Upper lobe of left lung (tissue), 6 donors: ENCODE data around the gene WIF1. TPM values are rescaled to one million over a fixed set of nuclear protein-coding genes. Genes with fewer than 3 reads are reported as not detected.
A peak's percentile ranks its signal among the peaks of the same experiment; 100 is the strongest.

Experiments
- ATAC-seq, 2 donors: fragments of 200-7000 bp; cut with Tn5 transposase; one replicate each; pipeline ENCODE4 v1.9.1; 2022; ENCODE audit warnings: mild to moderate bottlenecking in 2 of 2, moderate library complexity in 2 of 2; ENCODE audit not compliant: low FRiP score in 2 of 2
- DNase-seq, 2 donors: peaks; one replicate each; pipeline ENCODE4 v3.0.0-alpha.2; 2019 to 2020
- H3K27ac ChIP-seq, 4 donors: fragments of 200-600 bp; sonication (generic); one replicate each; pipeline ENCODE4 v1.5.1; 2016 to 2019
- H3K27me3 ChIP-seq, 4 donors: fragments of 200-600 bp; sonication (generic); one replicate each; pipeline ENCODE4 v1.5.1; 2017 to 2019
- H3K36me3 ChIP-seq, 4 donors: fragments of 200-600 bp; sonication (generic); one replicate each; pipeline ENCODE4 v1.5.1; 2016 to 2019
- H3K4me1 ChIP-seq, 4 donors: fragments of 200-600 bp; sonication (generic); one replicate each; pipeline ENCODE4 v1.5.1; 2018 to 2019
- H3K4me3 ChIP-seq, 4 donors: fragments of 200-600 bp; sonication (generic); one replicate each; pipeline ENCODE4 v1.5.1; 2017 to 2019; ENCODE audit warnings: mild to moderate bottlenecking in 2 of 4, moderate library complexity in 1 of 4
- H3K9me3 ChIP-seq, 4 donors: fragments of 200-600 bp; sonication (generic); one replicate each; pipeline ENCODE4 v1.5.1; 2018 to 2019
- CTCF ChIP-seq, 6 experiments: fragments of 450-650 bp in 4 of 6; fragments of 200-600 bp in 2 of 6; sonication (generic) in 2 of 6; IDR thresholded peaks; one replicate each; pipeline ENCODE4 v1.5.1; 2016 to 2019; ENCODE audit warnings: antibody characterized with exemption in 6 of 6
- EP300 ChIP-seq, 4 donors: sonication (generic); formaldehyde crosslinking; IDR thresholded peaks; one replicate each; pipeline ENCODE4 v1.5.1; 2017; ENCODE audit warnings: antibody characterized with exemption in 4 of 4, control low read depth in 2 of 4
- POLR2A ChIP-seq, 4 donors: fragments of 450-650 bp; IDR thresholded peaks; one replicate each; pipeline ENCODE4 v1.5.1; 2016 to 2017; ENCODE audit warnings: antibody characterized with exemption in 4 of 4, mild to moderate bottlenecking in 2 of 4
- POLR2AphosphoS5 ChIP-seq, 2 donors: sonication (generic); formaldehyde crosslinking; IDR thresholded peaks; one replicate each; pipeline ENCODE4 v1.5.1; 2017; ENCODE audit warnings: antibody characterized with exemption in 2 of 2
- WGBS, 2 donors: methylation state at CpG; one replicate each; pipeline ENCODE4 v1.1.5; 2017 to 2018; 5-methylcytosine and 5-hydroxymethylcytosine counted together
- total RNA-seq, 6 donors: library from RNA; depleted of rRNA in 4 of 6; stranded (reverse); fragments of >200 nt in 4 of 6; gene quantifications; one replicate each; pipeline versions ENCODE4 v1.1.0 to v1.2.1, GENCODE V29; 2016 to 2021
- donor health status: DM: no; HTN: no; CAD: no; lungs with moderate emphysema.
- donor health status: DM: no; HTN: yes; CAD: no; lungs with severe emphysema.

The WIF1 gene
- total RNA-seq: 100 to 1,000 TPM in 2 of 6 donors, 10 to 100 TPM in 4; 32.6 to 250 (median 64.4) TPM

- H3K36me3 ChIP-seq: no peaks in the 10 kb centered on the region
- no peak for TF ChIP-seq POLR2AphosphoS5 (IDR thresholded peaks at IDR 0.05)
- TF ChIP-seq EP300 (IDR thresholded peaks at IDR 0.05): no peak
- TF ChIP-seq CTCF (IDR thresholded peaks at IDR 0.05): peak in 3 of 6 experiments; percentile 30 to 58 (median 39)
- TF ChIP-seq POLR2A (IDR thresholded peaks at IDR 0.05): peak in 2 of 4 donors; percentile 19 to 21
- peak; percentile 73 to 84 for ATAC-seq
- peaks cover 2 to 16% (median 6%) of the 10 kb centered on the region in 4 donors for H3K27me3 ChIP-seq
- peaks cover 9 to 18% (median 11%) of the 10 kb centered on the region in 4 donors for H3K4me1 ChIP-seq
- H3K27ac ChIP-seq: peak within 1 kb of the TSS in 3 of 4 donors; percentile 17 to 52 (median 24)
- 9% methylated on average over 28 to 45 of the region's 73 CpGs for WGBS, 2 donors
- DNase-seq: peak; percentile 49 to 93
- no peaks in the 10 kb centered on the region for H3K9me3 ChIP-seq
- peak within 1 kb of the TSS; percentile 11 to 54 (median 45) for H3K4me3 ChIP-seq
Measured at GRCh38 chr12:65121049-65121955, at the start of gene WIF1. TSS of gene WIF1 (minus strand) at chr12:65121305. CDS start at chr12:65121191, 114 bp downstream.

GRCh38 chr12:65170209-65170881 is 49.2 kb upstream of the WIF1 start:
- 1 to 2% methylated on average over 32 to 42 of the region's 47 CpGs for WGBS, 2 donors
- H3K4me3 ChIP-seq: peak overlapping the region; percentile 63 to 94 (median 82)
- ATAC-seq (peak; percentile 79 to 85), DNase-seq (peak; percentile 81 to 88)
- H3K27ac ChIP-seq: peak overlapping the region; percentile 93 to 98 (median 96)
- no peaks in the 10 kb centered on the region for H3K27me3 ChIP-seq
- TF ChIP-seq POLR2AphosphoS5 (IDR thresholded peaks at IDR 0.05): peak in 1 of 2 donors; percentile 39
- TF ChIP-seq POLR2A (IDR thresholded peaks at IDR 0.05): no peak
- H3K36me3 ChIP-seq: peaks cover 0 to 3% (median 0%) of the 10 kb centered on the region in 4 donors
- no peaks in the 10 kb centered on the region for H3K9me3 ChIP-seq
- H3K4me1 ChIP-seq: peaks cover 36 to 46% (median 44%) of the 10 kb centered on the region in 4 donors

DNA sequence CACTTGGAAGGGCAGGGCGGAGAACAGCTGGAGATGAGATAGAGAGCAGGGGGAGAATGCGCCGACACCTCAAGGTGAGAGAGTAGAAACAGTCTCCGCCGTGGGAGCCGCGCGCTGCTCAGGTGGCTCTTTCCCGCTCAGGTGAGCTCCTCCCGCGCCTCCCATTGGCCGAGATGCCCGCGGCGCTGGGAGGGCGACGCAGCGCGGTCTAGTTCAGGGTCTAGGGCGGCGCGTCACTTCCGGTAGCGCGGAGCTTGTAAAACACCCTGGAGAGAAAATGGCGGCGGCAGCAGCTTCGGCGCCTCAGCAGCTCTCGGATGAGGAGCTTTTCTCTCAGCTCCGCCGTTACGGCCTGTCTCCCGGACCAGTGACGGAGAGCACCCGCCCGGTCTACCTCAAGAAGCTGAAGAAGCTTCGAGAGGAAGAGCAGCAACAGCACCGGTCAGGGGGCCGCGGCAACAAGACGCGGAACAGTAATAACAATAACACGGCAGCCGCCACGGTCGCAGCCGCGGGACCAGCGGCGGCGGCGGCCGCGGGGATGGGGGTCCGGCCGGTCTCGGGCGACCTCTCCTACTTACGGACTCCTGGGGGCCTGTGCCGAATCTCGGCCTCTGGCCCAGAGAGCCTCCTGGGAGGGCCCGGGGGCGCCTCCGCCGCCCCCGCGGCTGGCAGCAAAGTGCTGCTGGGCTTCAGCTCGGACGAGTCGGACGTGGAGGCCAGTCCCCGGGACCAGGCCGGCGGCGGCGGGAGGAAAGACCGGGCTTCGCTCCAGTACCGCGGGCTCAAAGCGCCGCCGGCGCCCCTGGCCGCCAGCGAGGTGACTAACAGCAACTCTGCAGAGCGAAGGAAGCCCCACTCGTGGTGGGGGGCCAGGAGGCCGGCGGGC is 48.5 kb upstream of the WIF1 start, which contains the start of gene LEMD3:
TSS of gene LEMD3 (plus strand) at position 264 of the 889 bp plus-strand sequence. CDS start at position 278, 14 bp downstream.
- TF ChIP-seq CTCF (IDR thresholded peaks at IDR 0.05): no peak
- TF ChIP-seq POLR2A (IDR thresholded peaks at IDR 0.05): peak; percentile 31 to 96 (median 92)
- TF ChIP-seq EP300 (IDR thresholded peaks at IDR 0.05): no peak
- TF ChIP-seq POLR2AphosphoS5 (IDR thresholded peaks at IDR 0.05): peak; percentile 81 to 94
- peak within 1 kb of the TSS; percentile 93 to 98 (median 96) for H3K27ac ChIP-seq
- H3K36me3 ChIP-seq: no peaks in the 10 kb centered on the region
- no peaks in the 10 kb centered on the region for H3K27me3 ChIP-seq
- ATAC-seq (peak; percentile 97 to 98), DNase-seq (peak; percentile 96 to 99)
- 0 to 1% methylated on average over 9 to 46 of the region's 91 CpGs for WGBS, 2 donors
- H3K4me1 ChIP-seq: peaks cover 35 to 40% (median 39%) of the 10 kb centered on the region in 4 donors
- no peaks in the 10 kb centered on the region for H3K9me3 ChIP-seq
- H3K4me3 ChIP-seq: peak within 1 kb of the TSS; percentile 63 to 94 (median 82)

DNA sequence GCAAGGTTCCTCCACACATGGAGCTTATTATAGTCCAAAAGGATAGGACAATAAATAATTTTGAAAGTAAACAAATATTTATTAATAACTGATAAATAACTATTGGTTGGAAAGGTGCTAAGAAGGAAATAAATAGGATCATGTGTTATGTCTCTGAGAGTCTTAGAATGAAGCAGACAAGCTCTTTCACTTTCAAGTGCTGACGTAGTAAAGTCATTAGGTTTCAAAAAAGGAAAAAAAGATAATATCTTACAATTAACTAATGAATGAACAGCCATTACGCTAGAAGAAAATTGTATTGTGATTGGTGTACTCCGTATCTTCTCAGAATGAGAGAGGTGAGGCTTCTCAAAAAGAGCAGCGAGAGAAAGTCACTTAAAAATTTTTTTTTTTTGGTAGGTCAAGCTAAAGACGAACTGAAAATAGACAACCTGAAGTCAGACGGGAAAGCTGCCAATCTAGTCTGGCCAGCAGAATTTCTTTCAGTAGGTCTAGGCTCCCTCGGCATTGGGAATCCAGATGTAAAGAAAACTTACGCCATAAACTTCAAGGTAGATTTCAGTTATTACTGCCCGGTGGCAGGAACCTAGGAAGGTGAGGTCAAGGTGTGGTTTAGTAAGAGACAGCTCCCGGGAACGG is 47.7 kb upstream of the WIF1 start:
- no peak for ATAC-seq
- no peaks in the 10 kb centered on the region for H3K36me3 ChIP-seq

More for the DNA sequence above, 47.7 kb upstream of the WIF1 start:
- Histone ChIP-seq H3K4me1 (peaks cover 28 to 33% (median 31%) of the 10 kb centered on the region in 4 donors), H3K27me3 (no peaks in the 10 kb centered on the region), H3K9me3 (no peaks in the 10 kb centered on the region), H3K4me3 (peak overlapping the region; percentile 63 to 94 (median 82)), H3K27ac (peak overlapping the region; percentile 93 to 98 (median 96))
- no peak for DNase-seq
- TF ChIP-seq POLR2A (IDR thresholded peaks at IDR 0.05) (no peak), POLR2AphosphoS5 (IDR thresholded peaks at IDR 0.05) (no peak), CTCF (IDR thresholded peaks at IDR 0.05) (no peak), EP300 (IDR thresholded peaks at IDR 0.05) (no peak)
- 4 to 7% methylated on average over 11 of the region's 11 CpGs for WGBS, 2 donors
